KOPT-K1 (cell line): ENCODE results near the gene CPT1A.
"Not testable (repeated sequence)": the region's sequence is repeated elsewhere in the genome, so short reads cannot be mapped to it uniquely, and the experiment has no call there.

Experiments
- H3K27ac ChIP-seq: fragments of 200-600 bp; sonication (generic); 2 replicates; pipeline ENCODE4 v1.5.1; 2016; ENCODE audit warnings: antibody characterized with exemption, mild to moderate bottlenecking, low read depth, low read length; ENCODE audit not compliant: poor library complexity, severe bottlenecking
- H3K36me3 ChIP-seq: fragments of 200-600 bp; sonication (generic); 2 replicates; pipeline ENCODE4 v1.5.1; 2017; ENCODE audit warnings: antibody characterized with exemption, mild to moderate bottlenecking, low read length, moderate library complexity; ENCODE audit not compliant: insufficient read depth
- H3K9me3 ChIP-seq: fragments of 200-600 bp; sonication (generic); 2 replicates; pipeline ENCODE4 v1.5.1; 2017; ENCODE audit warnings: antibody characterized with exemption, low read length, mild to moderate bottlenecking; ENCODE audit not compliant: insufficient read depth, poor library complexity, severe bottlenecking

The CPT1A gene

DNA sequence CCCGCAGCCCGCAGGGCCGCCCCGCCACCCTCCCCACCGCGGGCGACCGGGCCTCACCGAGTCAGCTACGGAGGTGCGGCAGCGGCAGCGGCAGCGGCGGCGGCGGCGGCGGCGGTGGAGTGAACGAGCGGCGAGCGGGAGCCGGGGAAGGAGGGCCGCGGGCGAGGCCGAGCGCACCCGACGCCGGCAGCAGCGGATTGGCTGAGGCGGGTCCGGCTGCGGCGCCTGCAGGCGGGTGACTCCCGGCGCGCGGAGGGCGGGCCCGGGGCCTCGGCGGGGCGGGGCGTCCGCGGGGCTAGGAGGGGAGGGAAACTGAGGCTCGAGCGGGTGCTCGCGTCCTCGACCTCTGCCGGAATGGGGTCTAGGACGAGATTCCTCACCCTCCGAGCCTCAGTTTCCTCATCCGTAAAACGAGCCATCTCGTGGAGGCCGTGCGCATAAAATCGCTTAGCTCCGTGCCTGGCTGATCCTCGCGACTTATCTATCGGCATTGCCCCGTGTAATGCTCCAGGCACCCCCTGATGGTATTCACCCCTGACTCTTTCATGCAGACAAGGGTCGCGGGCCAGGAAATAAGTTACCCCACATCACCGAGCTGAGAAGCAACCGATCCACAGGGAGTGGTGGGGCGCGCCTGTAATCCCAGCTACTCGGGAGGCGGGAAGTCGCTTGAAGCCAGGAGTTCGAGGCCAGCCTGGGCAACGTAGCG, at the start of gene CPT1A:
Gene CPT1A (minus strand): TSS at position 199 of the 709 bp plus-strand sequence. CDS start 26,442 bp downstream, outside the sequence.
- Histone ChIP-seq H3K27ac (peak within 1 kb of the TSS; percentile 88), H3K9me3 (no peaks in the 10 kb centered on the region), H3K36me3 (peaks cover 3% of the 10 kb centered on the region; the same call in 1 of the 2 replicates)

DNA sequence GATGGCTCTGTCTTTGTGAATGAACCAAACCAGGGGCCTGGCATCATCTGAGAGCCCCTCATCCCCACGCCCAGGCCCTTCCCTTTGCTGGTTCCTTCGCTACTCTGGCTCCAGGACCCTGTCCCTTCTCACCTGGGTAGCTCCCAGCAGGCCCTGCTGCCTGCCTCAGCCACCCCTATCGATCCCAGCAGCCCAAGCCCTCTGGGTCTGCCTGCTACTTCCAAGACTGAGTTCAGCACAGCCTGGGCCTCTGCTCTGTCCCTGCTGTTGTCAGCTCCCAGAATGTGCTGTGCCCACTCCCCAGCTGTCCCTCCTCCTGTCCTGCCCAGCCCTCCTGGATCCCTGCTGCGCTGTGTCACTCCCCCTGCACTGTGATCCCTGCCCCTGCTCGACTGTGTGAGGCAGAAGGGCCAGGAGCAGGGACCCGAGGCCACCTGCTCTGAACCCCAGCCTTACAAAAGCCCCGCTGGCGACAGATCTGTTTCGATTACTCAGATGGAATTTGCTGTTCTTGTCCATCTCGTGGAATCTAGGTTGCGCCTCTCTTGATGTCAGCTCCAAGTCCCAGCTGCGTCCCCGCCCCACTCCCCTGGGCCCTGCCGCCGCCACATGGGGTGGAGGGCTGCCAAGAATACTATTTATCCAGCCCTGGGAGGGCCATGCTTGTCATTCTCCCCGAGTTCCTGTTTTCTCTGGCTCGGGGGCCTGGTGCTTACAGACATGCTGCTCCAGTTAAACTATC, 48.9 kb upstream of the CPT1A start:
- Histone ChIP-seq H3K27ac (no peak overlapping the region), H3K36me3 (peaks cover 61% of the 10 kb centered on the region), H3K9me3 (no peaks in the 10 kb centered on the region)

DNA sequence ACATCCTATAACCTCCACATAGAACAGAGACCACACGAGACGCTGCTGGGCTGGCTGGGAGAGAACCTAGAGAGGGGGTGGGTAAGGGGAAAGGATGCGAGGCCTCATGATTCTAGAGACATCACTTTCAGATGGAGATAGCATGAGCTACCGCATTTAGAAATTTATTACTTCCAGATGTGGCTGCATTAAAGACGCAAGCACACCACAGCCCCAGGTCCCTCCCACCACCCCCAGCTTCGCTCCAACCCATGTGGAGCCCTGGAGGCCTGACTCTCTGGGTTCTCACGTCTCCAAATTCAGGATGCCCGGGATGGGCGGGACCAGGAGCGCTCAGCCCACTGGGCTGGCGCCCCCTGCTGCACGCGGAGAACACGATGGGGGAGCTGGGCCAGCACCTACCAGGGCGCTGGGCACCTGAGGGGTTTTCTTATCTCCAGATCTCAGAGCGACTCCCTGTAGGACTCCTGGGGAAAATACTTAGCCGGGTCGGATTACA, 48.3 kb upstream of the CPT1A start:
- Histone ChIP-seq H3K36me3 (peaks cover 54% of the 10 kb centered on the region), H3K9me3 (no peaks in the 10 kb centered on the region), H3K27ac (no peak overlapping the region)

DNA sequence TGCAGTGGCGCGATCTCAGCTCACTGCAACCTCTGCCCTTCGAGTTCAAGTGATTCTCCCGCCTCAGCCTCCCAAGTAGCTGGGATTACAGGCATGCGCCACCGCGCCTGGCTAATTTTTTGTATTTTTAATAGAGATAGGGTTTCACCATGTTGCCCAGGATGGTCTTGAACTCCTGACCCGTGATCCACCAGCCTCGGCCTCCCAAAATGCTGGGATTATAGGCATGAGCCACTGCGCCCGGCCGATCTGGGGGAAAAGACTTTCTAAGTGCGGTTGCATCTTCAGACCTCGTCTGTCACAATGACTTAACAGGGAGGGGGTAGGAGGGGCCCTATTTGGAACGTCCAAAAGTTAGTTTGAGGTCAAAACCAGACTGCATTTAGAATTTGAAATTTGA, 43.1 kb upstream of the CPT1A start:
- not testable (repeated sequence) for H3K27ac ChIP-seq, H3K36me3 ChIP-seq, H3K9me3 ChIP-seq

DNA sequence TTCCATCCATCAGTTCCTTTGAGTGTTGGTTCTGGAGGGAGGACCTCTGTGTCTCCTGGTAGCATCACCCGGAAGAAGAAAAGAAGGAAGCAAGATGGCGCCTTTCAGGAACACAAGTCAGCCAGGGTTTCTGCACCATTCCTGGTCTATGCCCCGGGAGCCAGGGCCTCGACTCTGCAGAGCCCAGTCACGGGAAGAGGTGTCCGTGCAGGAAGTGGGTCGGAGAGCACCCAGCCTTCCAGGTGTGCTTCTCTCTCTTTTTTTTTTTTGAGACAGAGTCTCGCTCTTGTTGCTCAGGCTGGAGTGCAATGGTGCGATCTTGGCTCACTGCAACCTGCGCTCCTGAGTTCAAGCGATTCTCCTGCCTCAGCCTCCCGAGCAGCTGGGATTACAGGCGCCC, 40.7 kb upstream of the CPT1A start:
- Histone ChIP-seq H3K9me3 (no peaks in the 10 kb centered on the region), H3K27ac (no peak overlapping the region), H3K36me3 (no peaks in the 10 kb centered on the region)

DNA sequence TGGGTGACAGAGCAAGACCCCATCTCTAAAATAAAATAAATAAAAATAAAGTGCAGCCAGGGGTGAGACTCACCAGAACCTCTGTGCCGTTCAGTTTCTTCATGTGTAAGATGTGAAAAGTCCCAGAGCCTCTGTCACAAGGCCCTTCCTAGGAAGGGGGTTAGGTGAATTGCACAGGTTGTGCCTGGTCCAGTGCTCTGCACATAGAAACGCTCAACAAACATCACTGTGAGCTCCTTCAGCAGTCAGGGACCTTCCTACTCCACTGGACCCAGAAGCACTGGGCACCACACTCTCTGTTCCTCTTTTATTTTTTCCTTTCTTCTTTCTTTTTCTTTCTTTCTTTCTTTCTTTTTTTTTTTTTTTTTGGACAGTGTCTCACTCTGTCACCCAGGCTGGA, 39.6 kb upstream of the CPT1A start:
- no peaks in the 10 kb centered on the region for H3K9me3 ChIP-seq
- H3K36me3 ChIP-seq = no peaks in the 10 kb centered on the region
- no peak overlapping the region for H3K27ac ChIP-seq

DNA sequence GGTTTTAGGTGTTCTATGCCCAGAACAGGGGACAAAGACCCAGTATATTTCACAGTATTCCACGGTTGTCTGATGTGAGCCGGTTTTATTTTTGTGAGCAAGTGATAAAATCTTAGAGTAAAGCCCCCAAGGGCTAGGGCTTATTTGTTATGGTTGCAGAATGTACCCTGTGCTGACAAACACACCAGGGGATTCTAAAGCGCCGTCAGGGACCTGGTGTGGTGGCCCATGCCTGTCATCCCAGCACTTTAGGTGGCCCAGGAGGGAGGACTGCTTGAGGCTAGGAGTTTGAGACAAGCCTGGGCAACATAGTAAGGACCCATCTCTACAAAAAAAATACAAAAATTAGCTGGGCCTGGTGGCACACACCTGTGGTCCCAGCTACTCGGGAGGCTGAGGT, 39.1 kb upstream of the CPT1A start:
- Histone ChIP-seq H3K9me3 (no peaks in the 10 kb centered on the region), H3K36me3 (no peaks in the 10 kb centered on the region), H3K27ac (no peak overlapping the region)

DNA sequence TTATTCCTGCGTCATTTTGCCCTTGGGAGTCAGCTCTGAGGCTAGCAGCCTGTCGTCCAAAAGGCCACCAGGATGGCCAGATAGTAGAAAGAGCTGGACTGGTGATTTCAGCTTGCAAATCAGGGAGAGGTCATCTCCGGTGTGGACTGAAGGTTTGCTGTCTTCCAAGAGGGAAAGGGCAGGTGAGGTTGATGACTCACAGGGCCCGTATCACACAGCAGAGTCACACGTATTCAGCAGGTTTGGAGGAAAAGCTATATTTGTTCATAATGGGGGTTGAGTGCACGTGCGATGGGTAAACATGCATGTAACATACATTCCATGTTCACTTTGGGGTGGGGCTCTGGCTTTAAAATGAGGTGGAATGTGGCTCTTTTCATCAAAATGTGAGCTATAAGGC, 36.3 kb upstream of the CPT1A start:
- no peaks in the 10 kb centered on the region for H3K36me3 ChIP-seq
- no peak overlapping the region for H3K27ac ChIP-seq
- H3K9me3 ChIP-seq = no peaks in the 10 kb centered on the region

DNA sequence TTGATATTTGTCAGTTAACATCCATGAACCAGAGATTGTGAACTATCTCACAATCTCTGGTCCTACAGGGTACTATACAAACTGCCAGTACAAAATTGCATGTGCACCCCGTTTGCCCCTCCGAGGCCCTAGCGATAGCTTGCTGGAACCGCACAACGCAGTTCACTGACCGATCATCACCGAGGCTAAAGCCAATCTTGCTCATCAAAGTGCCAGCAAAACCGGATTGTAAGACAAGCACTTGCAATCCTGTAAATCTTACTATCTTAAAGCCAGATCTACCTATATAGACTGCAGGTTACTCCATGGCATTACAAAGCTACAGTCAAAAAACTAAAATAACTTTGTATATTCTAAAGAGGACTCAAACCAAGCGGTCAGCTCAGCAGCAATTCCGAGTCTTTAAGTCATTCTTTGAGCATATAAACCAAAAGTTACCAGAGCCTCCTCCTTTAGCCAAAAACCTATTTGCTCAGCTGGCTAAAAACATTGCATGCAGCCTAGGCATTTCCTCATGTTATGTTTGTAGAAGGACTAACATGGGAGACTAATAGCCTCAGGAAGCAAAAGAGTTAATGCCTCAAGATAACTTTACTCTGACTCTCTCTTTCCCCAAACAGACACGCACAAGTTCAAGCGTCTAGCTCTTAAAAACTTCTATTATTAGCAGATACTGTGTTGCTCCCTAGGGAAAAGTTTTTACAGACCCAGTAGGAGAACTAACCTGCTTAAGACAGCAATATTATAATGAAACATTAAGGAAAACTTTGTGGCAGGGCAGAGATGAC, 30.7 kb upstream of the CPT1A start:
- H3K36me3 ChIP-seq = no peaks in the 10 kb centered on the region
- H3K27ac ChIP-seq = no peak overlapping the region

DNA sequence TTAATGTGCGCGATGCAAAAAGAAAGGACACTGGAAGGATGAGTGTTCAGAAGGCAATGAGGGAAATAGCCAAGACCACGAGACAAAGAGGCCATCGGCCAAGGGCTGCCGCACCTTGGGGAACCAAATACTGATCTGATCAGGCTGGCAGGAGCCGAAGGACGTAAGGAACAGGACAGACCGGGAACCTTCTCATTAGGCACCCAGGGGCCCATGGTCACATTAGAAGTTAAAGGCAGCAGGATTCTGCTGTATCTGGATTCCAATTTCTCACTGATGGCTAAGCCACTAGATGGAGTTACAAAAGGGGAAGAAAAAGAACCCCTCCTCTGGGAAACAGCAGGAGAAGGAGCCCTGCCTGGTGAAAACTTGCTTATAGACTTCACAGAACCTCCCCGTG, 28.8 kb upstream of the CPT1A start:
- Histone ChIP-seq H3K36me3 (no peaks in the 10 kb centered on the region), H3K27ac (no peak overlapping the region), H3K9me3 (no peaks in the 10 kb centered on the region)

More for the DNA sequence above, 30.7 kb upstream of the CPT1A start:
- no peaks in the 10 kb centered on the region for H3K9me3 ChIP-seq

DNA sequence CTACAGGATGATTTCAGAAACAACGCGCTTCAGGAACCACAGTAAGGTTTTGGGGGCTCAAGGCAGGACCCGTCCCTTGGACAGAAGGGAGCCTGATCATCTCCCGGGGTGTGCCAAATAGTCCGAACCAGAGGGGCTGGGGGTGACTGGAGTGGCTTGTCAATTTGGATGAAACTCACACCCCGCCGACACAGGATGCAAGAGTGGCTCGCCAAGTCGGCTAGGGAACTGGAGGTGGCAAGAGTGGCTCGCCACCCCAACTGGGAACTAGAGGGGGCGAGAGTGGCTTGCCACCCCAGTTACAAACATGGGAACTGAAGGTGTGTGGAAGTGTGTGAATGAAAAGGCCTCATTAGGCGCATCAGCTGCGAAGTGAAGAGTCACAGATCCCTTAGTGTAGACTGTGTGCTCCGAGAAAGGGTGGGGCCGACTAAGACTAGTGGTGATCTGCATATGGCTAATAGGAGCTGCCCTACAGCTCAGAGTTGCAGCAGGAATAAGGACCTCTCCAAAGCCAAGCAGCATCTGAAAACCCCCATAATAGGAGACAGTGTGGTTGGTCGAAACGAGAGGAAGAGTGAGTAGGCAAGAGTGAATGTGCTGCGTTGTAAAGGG, 26.6 kb upstream of the CPT1A start:
- H3K36me3 ChIP-seq = no peaks in the 10 kb centered on the region

DNA sequence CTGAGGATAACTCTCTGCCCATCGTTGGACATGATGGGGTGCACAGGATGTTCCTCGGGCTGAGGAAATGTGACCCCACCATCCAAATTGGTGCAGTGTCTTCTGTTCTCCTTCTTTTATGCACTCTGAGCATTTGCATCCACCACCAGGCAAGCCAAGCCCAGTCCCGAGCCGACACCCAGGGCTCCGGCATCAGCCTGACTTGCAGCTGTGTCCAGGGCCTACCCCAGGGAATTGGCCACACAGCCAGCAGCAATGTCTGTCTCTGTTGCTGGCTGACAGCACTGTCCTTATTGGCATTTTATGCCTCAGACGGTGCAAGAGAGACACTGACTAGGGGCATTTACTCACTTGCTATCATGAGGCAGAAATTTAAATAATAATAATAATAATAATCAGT, 25.4 kb upstream of the CPT1A start:
- Histone ChIP-seq H3K27ac (no peak overlapping the region), H3K9me3 (peaks cover 9% of the 10 kb centered on the region), H3K36me3 (no peaks in the 10 kb centered on the region)

More for the DNA sequence above, 26.6 kb upstream of the CPT1A start:
- Histone ChIP-seq H3K9me3 (peaks cover 8% of the 10 kb centered on the region), H3K27ac (no peak overlapping the region)

DNA sequence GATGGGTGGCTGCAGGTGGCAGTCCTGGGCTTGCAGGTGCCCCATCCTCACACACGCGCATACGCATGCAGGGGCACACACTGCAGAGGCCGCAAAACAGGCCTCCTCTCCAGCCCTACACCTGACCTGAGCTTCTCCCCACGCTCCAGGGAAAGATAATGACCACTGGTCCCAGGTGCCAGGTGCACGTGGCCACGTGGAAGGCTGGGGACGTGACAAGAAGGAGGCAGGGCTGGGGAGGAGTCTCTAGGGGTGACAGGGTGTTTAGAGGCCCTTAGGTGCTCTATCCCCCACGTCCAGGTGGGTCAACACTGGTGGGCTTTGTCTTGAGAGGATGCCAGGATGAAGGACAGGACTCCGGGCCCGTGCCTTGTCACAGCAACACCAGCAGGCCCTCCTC, 23.5 kb upstream of the CPT1A start:
- Histone ChIP-seq H3K27ac (no peak overlapping the region), H3K9me3 (peaks cover 9% of the 10 kb centered on the region), H3K36me3 (no peaks in the 10 kb centered on the region)

DNA sequence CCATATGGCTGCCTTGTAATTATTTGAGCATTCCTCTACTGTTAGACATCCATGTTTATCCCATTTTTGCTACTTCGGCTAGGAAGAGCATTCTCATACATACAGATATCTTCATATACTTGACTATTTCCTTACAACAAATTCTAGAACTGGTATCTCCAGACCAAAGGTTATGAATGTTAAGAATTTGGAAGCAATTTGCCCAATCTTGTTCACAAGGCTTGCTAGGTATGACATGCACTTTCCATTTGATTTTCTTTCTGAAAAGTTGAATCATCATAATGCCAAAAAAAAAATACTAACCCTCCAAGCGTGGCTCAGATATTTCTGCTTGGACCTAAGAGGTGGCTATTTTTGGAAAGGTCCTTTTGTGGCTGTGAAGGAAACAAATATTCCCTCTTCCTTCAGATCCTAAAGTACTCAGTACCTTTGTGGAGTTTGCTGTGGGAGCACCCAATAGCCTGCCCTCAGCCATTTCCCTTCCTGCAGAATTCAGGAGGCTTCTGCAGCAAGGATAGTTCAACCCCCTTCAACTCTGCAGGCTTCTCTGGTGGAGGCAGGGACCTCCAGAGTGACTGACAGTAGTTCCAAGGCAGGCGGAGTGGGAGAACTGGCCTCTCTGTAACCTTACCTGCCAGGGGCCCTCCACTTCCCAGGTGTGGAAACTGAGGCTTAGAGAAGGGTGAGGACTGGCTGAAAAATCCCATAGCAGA, 22.0 kb upstream of the CPT1A start:
- Histone ChIP-seq H3K9me3 (peaks cover 9% of the 10 kb centered on the region), H3K27ac (no peak overlapping the region), H3K36me3 (no peaks in the 10 kb centered on the region)
